NCI-H226 (cell line): ENCODE results near the gene RMP24.
"Not testable (repeated sequence)": the region's sequence is repeated elsewhere in the genome, so short reads cannot be mapped to it uniquely, and the experiment has no call there.

ENCODE experiments used
- DNase-seq: peaks from one replicate; pipeline ENCODE4 v3.0.0-alpha.2; 2015

The RMP24 gene

DNA sequence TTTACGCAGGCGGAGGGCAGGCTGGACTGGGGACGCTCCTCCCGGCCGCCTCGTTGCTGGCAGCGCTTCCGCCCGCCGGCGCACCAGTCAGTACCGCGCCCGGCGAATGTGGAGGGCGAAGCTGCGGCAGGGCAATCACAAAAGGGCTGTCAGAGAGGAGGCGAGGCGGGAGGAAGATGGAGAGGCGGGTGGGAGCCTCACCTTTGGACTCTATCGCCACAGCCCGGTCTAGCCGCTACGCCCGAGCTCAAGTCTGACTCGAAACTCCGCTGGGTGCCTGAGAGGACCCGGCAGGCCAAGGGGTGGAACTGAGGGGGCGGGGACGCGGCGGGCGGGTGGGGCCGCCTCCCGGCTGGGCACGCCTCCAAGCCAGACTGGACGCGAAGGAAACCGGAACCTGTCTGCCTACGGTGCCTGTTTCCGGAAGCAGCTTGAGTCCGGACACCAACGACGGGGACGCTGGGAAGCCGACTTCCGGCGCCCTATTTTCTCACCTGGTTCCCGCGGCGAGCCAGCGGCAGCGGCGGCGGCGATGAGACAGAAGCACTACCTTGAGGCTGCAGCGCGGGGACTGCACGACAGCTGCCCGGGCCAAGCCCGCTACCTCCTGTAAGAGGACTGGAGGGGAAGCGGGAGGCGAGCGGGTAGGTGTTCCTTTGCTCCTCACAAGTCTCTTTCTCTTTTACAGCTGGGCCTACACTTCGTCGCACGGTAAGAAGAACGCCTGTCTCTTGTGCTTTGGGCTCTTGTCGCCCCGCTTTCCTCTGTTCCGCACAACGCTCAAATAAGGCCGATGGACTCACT lies at the start of gene RMP24:
RMP24 (plus strand) TSS at position 483 of the 804 bp plus-strand sequence.
- DNase-seq: peak; percentile 70

DNA sequence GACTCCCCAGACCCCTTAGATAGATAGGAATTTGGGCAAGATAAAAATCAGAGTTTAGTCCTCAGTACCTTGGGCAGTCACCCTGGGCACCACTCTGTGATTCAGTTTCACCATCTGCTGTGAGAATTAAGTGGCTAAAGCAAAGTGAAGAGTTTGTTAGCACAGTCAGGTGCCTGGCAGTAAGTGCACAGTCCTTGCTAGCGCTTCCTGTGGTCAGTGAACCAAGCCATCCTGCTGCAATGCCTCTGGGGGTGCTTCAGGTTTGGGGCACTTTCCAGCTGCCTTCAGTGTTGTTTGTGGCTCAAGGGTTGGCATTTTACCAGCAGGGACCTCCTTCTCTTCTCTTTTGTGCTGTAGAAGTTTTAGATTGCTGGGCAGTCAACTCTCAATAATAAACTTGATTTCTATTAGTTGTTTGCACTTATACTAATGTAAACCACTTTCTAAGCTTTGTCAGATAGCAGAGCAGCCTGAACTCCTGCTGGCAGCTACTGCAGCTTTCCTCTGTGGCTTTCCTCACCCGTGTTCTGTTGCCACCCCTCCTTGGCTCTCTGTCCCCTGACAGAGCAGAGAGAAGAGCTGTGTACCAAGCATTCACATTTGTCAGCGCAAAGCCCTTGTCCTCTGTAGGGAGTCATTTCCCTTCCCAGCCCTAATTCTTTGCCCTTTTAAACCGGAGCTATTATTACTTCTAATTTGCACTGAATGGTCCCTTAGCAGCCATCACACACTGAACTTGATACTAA lies 48.4 kb upstream of the RMP24 start:
- DNase-seq: no peak

DNA sequence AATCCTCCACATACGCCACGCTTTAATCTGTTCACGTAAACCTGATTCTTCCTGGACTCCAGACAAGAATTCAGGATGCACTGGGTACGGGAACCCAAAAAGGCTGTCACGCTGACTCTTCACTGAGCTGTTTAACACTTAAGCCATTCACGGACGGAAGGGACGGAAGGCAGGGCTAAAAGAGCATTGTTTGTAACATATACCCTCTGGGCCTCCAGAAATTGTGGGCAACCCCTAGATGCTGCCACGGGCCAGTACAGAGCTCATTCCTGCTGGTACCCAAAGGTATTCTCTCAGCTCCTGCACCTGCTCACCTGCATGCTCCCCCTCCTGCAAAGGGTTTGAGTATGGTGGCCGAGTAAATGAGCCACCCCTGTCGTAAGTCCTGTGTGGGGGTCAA lies 45.6 kb upstream of the RMP24 start:
- no peak for DNase-seq

GRCh38 chr18:35927430-35927829 lies 45.0 kb upstream of the RMP24 start:
- DNase-seq: no peak

DNA sequence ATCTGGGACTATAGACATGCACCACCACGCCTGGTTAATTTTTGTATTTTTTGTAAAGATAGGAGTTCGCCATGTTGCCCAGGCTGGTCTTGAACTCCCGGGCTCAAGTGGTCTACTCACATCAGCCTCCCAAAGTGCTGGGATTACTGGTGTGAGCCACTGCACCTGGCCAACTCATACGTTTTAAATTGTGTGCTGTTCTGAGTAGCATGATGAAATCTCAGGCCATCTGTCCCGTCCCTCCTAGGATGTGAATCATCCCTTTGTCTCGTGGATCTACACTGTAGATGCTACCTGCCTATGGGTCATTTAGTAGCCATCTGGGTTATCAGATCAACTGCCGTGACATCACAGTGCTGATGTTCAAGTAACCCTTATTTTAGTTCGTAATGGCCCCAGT lies 38.5 kb upstream of the RMP24 start:
- DNase-seq: no peak

DNA sequence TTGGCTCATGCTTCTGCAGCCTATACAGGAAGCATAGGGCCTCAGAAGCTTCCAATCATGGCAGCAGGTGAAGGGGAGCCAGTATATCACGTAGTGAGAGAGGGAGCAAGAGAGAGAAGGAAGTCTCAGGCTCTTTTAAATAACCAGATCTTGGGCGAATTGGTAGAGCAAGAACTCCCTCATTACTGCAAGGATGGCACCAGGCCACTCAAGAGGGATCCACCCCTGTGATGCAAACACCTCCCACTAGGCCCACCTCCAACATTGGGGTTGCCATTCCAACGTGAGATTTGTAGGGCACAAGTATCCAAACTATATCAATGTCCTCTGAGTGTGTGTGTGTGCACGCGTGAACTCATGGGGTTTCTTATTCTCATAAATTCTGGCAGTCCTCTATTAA lies 37.6 kb upstream of the RMP24 start:
- DNase-seq: no peak

GRCh38 chr18:35935805-35936204 lies 36.7 kb upstream of the RMP24 start:
- DNase-seq: no peak

- DNase-seq: no peak
Measured at GRCh38 chr18:35936951-35937350, 35.5 kb upstream of the RMP24 start.

DNA sequence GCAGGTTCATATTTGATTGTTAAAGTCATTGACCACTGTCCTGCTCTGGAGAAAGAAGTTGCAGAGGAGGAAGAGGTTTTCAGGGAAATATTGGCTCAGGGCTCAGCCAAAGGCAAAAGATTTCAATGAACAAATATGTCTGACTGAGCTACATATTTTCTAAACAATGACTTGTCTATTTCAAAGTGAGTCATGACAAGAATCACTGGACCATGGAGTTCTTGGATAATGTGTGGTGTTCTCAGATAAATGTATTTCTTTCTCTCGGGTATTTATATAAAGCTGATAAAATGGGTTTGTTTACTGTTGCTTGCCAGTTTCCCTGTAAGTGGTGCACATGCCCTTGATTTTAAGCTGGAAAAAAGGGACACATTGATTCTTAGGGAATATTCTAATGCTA lies 34.3 kb upstream of the RMP24 start:
- DNase-seq: no peak

GRCh38 chr18:35938562-35938961 lies 33.9 kb upstream of the RMP24 start:
- DNase-seq: no peak

- DNase-seq: no peak
Measured at GRCh38 chr18:35939138-35939537, 33.3 kb upstream of the RMP24 start.

- no peak for DNase-seq
Measured at GRCh38 chr18:35941299-35941698, 31.2 kb upstream of the RMP24 start.

DNA sequence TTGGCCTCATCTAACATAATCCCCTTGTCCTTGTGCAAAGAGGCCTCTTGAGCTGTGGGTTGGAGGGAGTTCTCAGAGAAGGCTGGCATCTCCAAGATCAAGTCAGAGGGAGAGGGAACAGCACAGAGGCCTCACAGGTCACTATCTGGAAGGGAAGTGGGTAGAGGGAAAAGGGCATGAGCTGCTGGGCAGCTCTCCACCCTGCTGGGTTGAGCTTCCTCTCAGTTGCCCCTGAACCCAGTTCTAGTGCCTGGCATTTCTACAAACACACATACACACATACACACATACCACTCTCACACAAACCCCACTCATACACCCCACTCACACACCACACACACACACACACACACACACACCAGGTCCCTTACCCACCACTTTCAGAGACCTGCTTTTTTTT lies 30.3 kb upstream of the RMP24 start:
- DNase-seq: no peak

GRCh38 chr18:35942661-35943060 lies 29.8 kb upstream of the RMP24 start:
- no peak for DNase-seq

DNA sequence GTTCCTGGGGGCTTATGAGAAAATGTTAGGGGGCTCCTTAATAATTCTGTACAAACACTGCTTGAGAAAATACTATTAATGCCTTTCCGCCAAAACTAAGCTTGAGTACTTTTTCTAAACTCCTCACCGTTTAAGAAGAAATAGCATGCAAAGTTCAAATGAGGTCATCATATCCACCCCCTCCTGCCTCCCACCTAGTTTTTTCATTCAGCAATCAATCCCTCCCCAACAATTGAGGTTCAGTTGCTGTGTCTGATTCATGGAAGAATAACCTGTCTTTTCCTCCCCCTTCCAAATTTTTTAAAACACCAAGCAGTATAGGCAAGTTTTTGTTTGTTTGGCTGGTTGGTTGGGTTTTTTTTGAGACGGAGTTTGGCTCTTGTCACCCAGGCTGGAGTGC lies 24.4 kb upstream of the RMP24 start:
- no peak for DNase-seq

- no peak for DNase-seq
Measured at GRCh38 chr18:35949090-35949489, 23.4 kb upstream of the RMP24 start.

- DNase-seq: no peak
Measured at GRCh38 chr18:35949903-35950627, 22.4 kb upstream of the RMP24 start.

DNA sequence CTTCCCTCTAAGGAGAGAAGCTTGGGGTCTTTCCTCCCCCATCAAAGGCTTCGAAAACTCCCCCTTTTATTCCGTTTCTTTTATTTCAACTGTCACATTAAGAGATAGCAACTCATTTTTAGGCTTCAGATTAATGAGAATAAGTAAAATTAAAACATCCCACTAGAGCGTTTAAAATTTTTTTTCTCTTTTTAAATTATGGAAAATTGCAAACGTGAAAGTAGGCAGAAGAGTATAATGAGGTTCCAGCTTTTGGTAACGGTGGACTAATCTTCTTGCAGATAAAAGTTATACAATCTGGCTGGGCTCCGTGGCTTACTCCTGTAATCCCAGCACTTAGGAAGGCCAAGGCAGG lies 21.9 kb upstream of the RMP24 start:
- DNase-seq: no peak

GRCh38 chr18:35953688-35954087 lies 18.8 kb upstream of the RMP24 start:
- DNase-seq: no peak

GRCh38 chr18:35956226-35956625 lies 16.3 kb upstream of the RMP24 start:
- DNase-seq: no peak

DNA sequence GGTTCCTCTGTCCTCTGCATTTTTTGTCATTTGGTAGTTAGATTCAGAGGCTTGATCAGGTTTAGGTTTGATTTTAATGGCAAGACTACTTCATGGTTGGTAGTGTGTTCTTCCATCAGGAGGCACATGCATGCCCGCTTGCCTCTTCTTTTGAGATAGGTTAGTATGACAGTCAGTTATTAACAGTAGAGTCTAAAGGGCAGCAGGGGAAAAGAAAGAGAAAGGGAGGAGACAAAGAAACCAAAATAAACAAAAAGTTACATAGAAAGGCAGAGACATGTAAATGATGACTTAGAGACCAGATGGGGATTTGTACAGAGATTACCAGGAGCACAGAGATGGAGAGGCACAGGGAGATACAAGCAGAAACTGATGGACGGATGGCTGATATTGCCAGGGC lies 10.2 kb upstream of the RMP24 start:
- no peak for DNase-seq

DNA sequence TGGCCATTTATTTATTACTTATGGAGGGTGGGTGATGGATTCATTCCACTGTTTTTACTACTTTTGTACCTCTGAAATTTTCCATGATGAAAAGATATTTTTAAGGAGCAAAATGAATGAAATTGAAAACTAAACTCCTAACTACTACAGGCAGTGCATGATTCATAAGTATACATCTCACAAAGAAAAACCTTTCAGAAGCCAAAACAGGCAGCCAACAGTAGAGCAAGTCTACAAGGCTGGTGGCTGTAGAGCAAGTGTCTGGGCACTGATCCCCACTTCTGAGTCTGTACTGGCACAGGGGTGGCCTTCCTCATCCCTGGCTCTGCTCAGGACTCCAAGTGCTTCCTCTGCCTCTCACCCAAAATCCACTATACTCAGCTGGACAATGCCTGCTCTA lies 8.2 kb upstream of the RMP24 start:
- no peak for DNase-seq

DNA sequence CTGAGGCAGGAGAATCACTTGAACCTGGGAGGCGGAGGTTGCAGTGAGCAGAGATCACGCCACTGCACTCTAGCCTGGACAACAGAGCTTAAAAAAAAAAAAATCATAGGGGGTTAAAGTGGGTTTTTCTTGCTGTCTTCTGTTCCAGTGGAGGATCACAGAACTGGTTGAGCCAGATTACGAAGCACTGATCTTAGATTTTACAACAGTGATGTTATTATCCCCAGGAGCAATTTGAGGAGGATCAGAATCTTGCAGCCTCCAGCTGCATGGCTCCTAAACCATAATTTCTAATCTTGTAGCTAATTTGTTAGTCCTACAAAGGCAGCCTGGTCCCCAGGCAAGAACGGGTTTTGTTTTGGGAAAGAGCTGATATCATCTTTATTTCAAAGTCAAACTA lies 4.6 kb upstream of the RMP24 start:
- not testable (repeated sequence) for DNase-seq
